ENCODE results near the gene IRF9.

Gene IRF9

GRCh38 chr14:24160850-24161804 is at the start of gene IRF9:
IRF9 (plus strand) TSS chr14:24161265; CDS start chr14:24162145, 880 bp downstream.
- peak; percentile 92 for DNase-seq (ENCODE audit: low read depth)

- DNase-seq (ENCODE audit: low read depth): no peak
Measured at GRCh38 chr14:24113379-24113800, 47.7 kb upstream of the IRF9 start.

- DNase-seq (ENCODE audit: low read depth): peak; percentile 60
Measured at GRCh38 chr14:24113801-24114531, 47.1 kb upstream of the IRF9 start.

GRCh38 chr14:24114532-24115421 is 46.3 kb upstream of the IRF9 start, which contains the start of the genes DCAF11 and NRL:
DCAF11 (plus strand) TSS chr14:24114777; CDS start chr14:24115595, 818 bp downstream.
NRL (minus strand) TSS chr14:24114949; CDS start chr14:24082848, 32,101 bp downstream.
- peak; percentile 97 for DNase-seq (ENCODE audit: low read depth)

DNA sequence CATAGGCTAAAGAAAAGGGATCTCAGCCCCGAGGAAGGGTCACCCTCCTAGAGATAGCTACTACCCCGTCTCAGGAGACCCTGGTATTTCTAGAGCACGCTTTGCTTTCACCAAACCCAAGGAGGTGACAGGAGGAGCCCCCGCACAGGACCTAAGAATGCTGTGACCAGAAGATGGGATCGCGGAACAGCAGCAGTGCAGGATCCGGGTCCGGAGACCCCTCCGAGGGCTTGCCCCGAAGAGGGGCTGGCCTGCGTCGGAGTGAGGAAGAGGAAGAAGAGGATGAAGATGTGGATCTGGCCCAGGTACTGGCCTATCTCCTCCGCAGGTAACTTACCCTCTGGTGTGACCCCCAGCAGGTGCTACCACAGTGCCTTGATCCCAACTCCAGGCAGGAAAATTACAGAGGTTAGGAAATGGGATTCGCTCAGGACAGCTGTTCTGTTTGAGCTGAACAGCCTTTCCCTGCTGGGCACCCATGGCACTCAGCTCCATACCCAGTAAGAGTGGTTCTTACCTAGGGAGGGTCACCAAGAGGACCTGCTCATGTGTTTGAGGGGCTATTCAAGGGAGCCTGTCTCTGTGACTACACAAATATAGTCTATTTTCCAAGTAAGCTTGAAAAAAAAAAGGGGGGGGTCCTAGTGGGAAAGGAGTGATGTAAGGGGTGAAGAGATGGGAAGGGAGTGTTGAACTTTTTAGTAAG is 45.5 kb upstream of the IRF9 start:
- no peak for DNase-seq (ENCODE audit: low read depth)

DNA sequence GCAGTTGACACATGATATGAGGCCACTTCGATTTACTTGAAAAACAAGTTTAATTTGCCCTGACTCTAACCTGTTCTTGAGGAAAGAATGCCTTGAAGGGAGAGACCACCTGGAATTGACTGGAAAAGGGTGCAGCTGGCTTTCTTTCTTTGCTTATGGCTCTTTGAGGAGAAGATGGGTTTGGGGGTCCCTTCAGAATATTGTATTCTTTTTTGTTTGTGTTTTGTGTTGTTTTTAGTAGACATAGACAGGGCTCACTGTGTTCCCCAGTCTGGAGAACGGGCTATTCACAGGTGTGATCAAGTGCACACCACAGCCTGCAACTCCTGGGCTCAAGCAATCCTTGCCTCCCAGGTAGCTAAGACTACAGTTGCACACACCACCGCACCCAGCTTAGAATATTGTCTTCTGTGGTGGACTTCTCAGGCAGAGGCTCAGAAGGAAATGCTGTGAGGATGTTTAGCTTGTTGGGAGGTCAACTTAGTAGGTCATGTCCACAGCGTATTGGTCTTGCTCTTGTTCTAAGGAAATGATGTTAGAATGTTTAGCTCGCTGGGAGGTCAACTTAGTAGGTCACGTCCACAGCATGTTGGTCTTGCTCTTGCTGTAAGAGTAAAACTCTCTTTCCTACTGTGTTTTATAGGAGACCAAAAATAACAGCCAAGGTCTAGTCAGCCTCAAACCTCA is 44.8 kb upstream of the IRF9 start:
- no peak for DNase-seq (ENCODE audit: low read depth)

DNA sequence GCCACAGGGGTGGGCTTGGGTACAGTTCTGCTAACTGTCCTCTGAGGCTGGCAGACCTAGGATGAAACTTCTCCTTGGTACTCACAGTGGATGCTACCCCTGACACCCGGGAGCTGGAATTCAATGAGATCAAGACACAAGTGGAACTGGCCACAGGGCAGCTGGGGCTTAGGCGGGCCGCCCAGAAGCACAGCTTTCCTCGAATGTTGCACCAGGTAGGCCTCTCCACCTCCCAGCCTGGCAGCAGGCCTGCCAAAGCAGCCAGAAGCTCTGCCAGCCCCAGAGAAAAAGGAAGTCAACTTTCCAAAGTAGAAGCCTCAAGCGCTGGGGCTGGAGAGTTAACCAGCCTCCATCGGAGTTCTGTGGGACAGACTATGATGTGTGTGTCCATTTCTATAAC is 43.9 kb upstream of the IRF9 start:
- no peak for DNase-seq (ENCODE audit: low read depth)

DNA sequence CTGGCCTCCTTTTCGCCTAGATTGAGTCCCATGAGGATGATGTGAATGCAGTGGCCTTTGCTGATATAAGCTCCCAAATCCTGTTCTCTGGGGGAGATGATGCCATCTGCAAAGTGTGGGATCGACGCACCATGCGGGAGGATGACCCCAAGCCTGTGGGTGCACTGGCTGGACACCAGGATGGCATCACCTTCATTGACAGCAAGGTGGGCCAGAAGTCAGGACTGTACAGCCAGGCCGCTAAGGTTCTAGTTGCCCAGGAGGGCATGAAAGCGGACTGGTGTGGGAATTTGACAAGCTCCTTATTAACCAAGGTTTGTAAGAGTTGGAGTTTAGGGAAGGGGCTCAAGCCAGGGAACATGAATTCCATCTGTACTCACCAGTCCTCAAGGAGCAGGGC is 41.4 kb upstream of the IRF9 start:
- no peak for DNase-seq (ENCODE audit: low read depth)

DNA sequence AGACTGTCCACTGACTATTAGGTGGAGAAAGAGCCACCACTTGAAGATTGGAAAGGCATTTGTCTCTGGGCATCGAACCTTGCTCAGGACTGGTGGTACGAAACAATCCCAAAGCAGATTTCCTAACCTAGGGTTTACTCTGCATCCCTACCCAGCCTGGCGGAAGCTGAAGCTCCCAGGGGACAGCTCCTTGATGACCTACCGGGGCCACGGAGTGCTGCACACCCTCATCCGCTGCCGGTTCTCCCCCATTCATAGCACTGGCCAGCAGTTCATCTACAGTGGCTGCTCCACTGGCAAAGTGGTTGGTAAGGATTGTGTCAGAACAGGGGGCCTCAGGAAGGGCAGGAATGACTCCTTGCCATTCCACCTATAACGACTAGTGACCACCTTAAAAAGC is 39.9 kb upstream of the IRF9 start:
- DNase-seq (ENCODE audit: low read depth): no peak

DNA sequence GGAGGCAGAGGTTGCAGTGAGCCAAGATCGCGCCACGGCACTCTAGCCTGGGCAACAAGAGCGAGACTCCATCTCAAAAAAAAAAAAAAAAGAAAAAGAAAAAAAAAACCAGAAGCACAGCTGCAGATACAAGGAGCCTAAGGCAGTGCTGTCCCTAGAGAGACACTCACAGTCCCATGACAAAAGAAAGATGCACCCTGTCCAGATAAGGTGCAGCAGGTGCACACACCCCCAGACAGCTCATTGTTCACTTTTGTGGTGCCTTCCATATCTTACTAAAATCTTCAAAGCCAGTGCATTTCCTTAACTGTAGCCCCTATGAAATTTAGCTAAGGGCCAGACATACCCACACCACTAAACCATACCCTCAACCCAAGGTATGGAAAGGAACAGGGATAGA is 38.6 kb upstream of the IRF9 start:
- no peak for DNase-seq (ENCODE audit: low read depth)

- no peak for DNase-seq (ENCODE audit: low read depth)
Measured at GRCh38 chr14:24122898-24123297, 38.2 kb upstream of the IRF9 start.

DNA sequence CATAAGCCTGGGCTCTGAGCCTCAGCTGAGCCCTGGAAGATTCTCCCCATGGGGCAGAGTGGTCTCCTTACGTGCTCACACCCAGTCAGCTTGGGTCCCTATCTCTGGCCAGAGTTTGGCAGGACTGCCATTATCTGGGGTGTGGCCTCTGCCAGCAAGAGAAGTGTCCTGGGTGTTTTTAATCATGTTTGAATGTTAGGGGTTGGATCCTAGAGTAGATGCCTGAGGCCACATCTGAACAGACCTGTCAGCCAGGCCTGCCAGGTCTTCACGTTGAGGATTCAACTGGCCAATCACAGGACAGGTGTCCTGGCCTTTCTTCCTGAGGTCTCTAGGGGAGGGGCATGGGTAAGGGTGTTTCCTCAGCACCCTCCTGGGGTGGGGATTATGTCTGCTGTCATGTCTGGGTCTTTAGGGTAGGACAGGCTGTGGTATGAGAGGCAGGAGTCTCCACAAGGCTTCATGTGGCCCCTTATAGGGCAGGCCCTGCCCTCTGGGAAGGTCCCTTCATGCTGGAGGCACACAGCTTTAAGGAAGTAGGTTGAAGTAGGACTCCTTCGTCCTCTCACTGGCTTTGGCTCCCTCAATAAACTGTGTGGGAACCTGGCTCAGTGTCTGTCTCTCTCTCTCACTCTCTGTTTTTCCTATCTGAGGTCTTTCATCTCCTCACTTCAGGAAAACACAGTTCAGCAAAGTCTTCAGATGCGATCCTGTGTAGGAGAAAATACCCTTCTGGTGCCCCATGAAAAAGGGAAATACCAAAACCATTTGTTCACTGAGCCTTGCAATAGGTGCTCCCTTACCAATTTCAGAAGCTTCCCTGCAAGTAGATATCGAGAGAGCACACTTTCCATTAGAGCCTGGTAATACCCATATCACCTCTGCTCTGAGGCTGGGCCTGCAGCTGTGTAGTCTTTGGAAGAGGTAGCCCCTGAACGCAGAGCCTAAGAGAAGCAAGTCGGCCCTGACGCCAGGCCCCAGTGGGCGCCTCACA is 37.3 kb upstream of the IRF9 start:
- no peak for DNase-seq (ENCODE audit: low read depth)

GRCh38 chr14:24126939-24127338 is 34.1 kb upstream of the IRF9 start:
- no peak for DNase-seq (ENCODE audit: low read depth)

DNA sequence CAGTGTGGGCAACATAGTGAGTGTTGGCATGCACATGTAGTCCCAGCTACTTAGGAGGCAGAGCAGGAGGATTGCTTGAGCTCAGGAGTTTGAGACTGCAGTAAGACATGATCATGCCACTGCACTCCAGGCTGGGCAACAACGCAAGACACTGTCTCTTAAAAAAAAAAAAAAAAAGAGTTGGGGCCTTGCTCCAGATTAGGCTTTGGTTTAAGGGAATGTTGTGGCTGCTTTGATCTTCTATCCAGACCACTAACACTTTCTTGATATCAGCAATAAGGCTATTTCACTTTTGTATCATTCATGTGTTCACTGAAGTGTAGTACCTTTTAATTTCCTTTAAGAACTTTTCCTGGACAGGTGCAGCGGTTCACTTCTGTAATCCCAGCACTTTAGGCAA is 33.4 kb upstream of the IRF9 start:
- no peak for DNase-seq (ENCODE audit: low read depth)

- no peak for DNase-seq (ENCODE audit: low read depth)
Measured at GRCh38 chr14:24129410-24129998, 31.6 kb upstream of the IRF9 start.

- DNase-seq (ENCODE audit: low read depth): no peak
Measured at GRCh38 chr14:24130380-24130716, 30.7 kb upstream of the IRF9 start, which contains the start of gene FITM1. FITM1 (plus strand) TSS chr14:24130659; CDS start chr14:24131564, 905 bp downstream.

DNA sequence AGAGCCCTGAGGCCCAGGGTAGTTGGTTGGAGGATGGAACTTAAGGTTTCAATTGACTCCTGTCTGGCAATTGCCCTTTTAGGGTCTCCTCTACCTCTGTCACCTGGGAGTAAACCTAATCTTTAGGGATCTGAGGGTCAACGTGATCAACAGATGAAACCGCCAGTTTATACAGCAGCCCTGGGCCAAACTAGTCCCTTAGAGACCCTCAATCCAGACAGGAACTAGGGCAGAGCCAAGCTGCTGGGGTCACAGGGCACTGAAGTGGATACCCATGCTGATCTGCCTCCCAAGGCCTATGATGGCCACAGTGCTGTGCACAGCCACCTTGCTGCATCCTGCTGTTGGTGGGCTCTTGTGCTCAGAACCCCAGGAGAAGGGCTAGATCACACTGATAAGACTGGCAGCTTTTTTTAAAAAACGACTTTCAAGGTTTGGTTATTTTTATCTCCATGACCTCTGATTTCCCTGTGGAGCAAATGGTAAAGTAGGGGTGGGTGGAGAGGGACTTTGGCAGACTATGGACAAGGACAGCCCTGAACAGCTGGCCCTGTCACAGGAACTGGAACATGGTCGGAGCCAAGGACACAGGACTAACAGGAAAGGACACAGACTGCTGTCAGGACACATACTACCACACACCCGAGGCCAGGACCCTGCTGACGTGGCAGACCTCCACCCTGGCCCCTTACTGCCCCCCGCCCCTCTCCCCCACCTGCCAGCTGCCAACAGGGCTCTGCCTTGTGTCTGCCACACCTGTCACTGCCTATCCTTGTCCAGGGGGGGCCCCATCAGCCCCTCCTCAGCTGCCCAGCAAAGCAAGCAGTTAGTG is 30.1 kb upstream of the IRF9 start:
- no peak for DNase-seq (ENCODE audit: low read depth)

DNA sequence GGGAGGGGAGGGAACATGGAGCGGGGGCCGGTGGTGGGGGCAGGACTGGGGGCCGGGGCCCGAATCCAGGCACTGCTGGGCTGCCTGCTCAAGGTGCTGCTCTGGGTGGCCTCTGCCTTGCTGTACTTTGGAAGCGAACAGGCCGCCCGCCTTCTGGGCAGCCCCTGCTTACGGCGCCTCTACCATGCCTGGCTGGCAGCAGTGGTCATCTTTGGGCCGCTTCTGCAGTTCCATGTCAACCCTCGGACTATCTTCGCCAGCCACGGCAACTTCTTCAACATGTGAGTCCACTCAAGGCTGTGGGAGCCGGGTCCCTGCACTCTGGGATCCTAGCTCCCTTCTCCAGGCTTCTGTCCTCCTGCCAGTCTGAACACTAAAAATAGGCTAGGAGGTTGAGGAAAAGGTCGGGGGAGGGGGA is 29.5 kb upstream of the IRF9 start:
- DNase-seq (ENCODE audit: low read depth): no peak
